WTC11 (cell line): ENCODE results near the gene ABCB11.

Experiments
- AFF4 ChIP-seq: sonication (generic); formaldehyde crosslinking; IDR thresholded peaks from 2 replicates; pipeline ENCODE4 v1.8.1; 2023; ENCODE audit warnings: mild to moderate bottlenecking, missing genetic modification reagents, borderline replicate concordance
- ATF3 ChIP-seq: sonication (generic); formaldehyde crosslinking; conservative IDR thresholded peaks from 2 replicates; pipeline ENCODE4 v1.8.1; 2022; ENCODE audit warnings: mild to moderate bottlenecking, missing genetic modification reagents
- CBFB ChIP-seq: sonication (generic); formaldehyde crosslinking; IDR thresholded peaks from 2 replicates; pipeline ENCODE4 v1.8.1; 2022; ENCODE audit warnings: mild to moderate bottlenecking, low read depth, missing genetic modification reagents
- CREB1 ChIP-seq: sonication (generic); formaldehyde crosslinking; IDR thresholded peaks from 2 replicates; pipeline ENCODE4 v1.8.0; 2023; ENCODE audit warnings: mild to moderate bottlenecking, missing genetic modification reagents
- CREM ChIP-seq: sonication (generic); formaldehyde crosslinking; IDR thresholded peaks from 2 replicates; pipeline ENCODE4 v1.8.1; 2022; ENCODE audit warnings: mild to moderate bottlenecking, missing genetic modification reagents, moderate library complexity
- CTCF ChIP-seq: fragments of 200-600 bp; IDR thresholded peaks from 2 replicates; pipeline ENCODE4 v1.8.0; 2022; ENCODE audit warnings: antibody characterized with exemption
- ESRRA ChIP-seq: sonication (generic); formaldehyde crosslinking; IDR thresholded peaks from 2 replicates; pipeline ENCODE4 v1.8.1; 2022; ENCODE audit warnings: mild to moderate bottlenecking, missing genetic modification reagents, borderline replicate concordance
- NFE2L1 ChIP-seq: sonication (generic); formaldehyde crosslinking; IDR thresholded peaks from 2 replicates; pipeline ENCODE4 v1.8.1; 2023; ENCODE audit warnings: missing genetic modification reagents
- SMAD3 ChIP-seq: sonication (generic); formaldehyde crosslinking; IDR thresholded peaks from 2 replicates; pipeline ENCODE4 v1.8.0; 2022; ENCODE audit warnings: missing genetic modification reagents, mild to moderate bottlenecking, borderline replicate concordance
- USF2 ChIP-seq: sonication (generic); formaldehyde crosslinking; IDR thresholded peaks from 2 replicates; pipeline ENCODE4 v1.8.1; 2023; ENCODE audit warnings: mild to moderate bottlenecking, missing genetic modification reagents, moderate library complexity
- ZNF425 ChIP-seq: fragments of 250-450 bp; sonication (Bioruptor Pico); conservative IDR thresholded peaks from 2 replicates; pipeline ENCODE4 v1.9.0; 2021; ENCODE audit warnings: mild to moderate bottlenecking
- ZNF512 ChIP-seq: sonication (generic); formaldehyde crosslinking; IDR thresholded peaks from 2 replicates; pipeline ENCODE4 v1.8.1; 2022; ENCODE audit warnings: missing genetic modification reagents, borderline replicate concordance
- ZSCAN18 ChIP-seq: fragments of 250-450 bp; sonication (Bioruptor Pico); IDR thresholded peaks from 2 replicates; pipeline ENCODE4 v2.1.2; 2022; ENCODE audit warnings: mild to moderate bottlenecking, moderate library complexity

- TF ChIP-seq CTCF, result no peak
- TF ChIP-seq USF2 (CRISPR knock-in tag), result no peak
- no peak for TF ChIP-seq NFE2L1 (CRISPR knock-in tag)
- TF ChIP-seq ATF3 (CRISPR knock-in tag), result no peak
- no peak for TF ChIP-seq ZNF512 (CRISPR knock-in tag)
- no peak for TF ChIP-seq AFF4 (CRISPR knock-in tag)
- TF ChIP-seq CBFB (CRISPR knock-in tag), result no peak
- TF ChIP-seq SMAD3, result no peak
- no peak for TF ChIP-seq ZNF425 (CRISPR knock-in tag)
- no peak for TF ChIP-seq CREB1 (CRISPR knock-in tag)
- no peak for TF ChIP-seq CREM (CRISPR knock-in tag)
- TF ChIP-seq ZSCAN18, result no peak
- TF ChIP-seq ESRRA (CRISPR knock-in tag), result no peak
Measured at GRCh38 chr2:168941297-168941696, 89.8 kb downstream of the ABCB11 start.
